ENCODE results near the gene DTNB. TPM values are rescaled to one million over a fixed set of nuclear protein-coding genes. Genes with fewer than 3 reads are reported as not detected.
"Not testable (repeated sequence)": the region's sequence is repeated elsewhere in the genome, so short reads cannot be mapped to it uniquely, and the experiment has no call there.

The DTNB gene
- total RNA-seq, 1 experiment from 2014 or later, result 26.3 TPM

DNA sequence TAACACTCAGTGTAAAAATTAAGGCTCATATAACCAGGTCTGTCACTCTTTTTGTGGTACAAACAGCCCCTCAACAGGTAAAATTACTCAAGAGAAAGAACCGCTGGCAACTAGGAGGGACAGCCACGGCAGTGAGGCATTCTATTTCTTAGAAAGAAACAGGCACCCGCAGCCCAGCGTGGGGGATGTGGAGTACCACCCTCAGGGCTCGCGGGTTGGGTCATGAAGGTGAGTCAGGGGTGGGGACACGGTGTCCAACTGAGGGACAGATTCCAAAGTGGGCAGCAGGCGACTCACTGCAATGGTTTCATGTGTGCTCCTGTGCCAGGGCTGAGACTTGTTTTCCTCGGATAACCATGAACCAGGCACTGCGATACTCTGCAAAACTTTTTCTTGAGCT lies 129.4 kb downstream of the DTNB start:
- ChIA-PET POLR2A (no interaction called here), CTCF (interaction anchor here (0.5 kb wide), 1 partner anchor 282 kb away, joined by 3 read pairs; no protein-coding TSS in a partner anchor)
- Mint-ChIP-seq H3K9me3 (ENCODE audit: unreplicated experiment) (no peaks in the 10 kb centered on the region), H3K27ac (ENCODE audit: low read depth, unreplicated experiment) (no peak overlapping the region), H3K27me3 (ENCODE audit: insufficient read depth, unreplicated experiment) (no peaks in the 10 kb centered on the region), H3K4me3 (ENCODE audit: unreplicated experiment) (no peak overlapping the region), H3K36me3 (ENCODE audit: insufficient read depth, unreplicated experiment) (peaks cover 7% of the 10 kb centered on the region), H3K4me1 (ENCODE audit: insufficient read depth, unreplicated experiment) (peaks cover 7% of the 10 kb centered on the region)
- intact Hi-C loops (cut with micrococcal nuclease), result no loop called here
- BruUV-seq (replicated peaks), result no TSS peak
- TF ChIP-seq, protein P1, sequence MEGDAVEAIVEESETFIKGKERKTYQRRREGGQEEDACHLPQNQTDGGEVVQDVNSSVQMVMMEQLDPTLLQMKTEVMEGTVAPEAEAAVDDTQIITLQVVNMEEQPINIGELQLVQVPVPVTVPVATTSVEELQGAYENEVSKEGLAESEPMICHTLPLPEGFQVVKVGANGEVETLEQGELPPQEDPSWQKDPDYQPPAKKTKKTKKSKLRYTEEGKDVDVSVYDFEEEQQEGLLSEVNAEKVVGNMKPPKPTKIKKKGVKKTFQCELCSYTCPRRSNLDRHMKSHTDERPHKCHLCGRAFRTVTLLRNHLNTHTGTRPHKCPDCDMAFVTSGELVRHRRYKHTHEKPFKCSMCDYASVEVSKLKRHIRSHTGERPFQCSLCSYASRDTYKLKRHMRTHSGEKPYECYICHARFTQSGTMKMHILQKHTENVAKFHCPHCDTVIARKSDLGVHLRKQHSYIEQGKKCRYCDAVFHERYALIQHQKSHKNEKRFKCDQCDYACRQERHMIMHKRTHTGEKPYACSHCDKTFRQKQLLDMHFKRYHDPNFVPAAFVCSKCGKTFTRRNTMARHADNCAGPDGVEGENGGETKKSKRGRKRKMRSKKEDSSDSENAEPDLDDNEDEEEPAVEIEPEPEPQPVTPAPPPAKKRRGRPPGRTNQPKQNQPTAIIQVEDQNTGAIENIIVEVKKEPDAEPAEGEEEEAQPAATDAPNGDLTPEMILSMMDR (IDR thresholded peaks at IDR 0.05; ENCODE audit: unreplicated experiment), result no peak
- DNase-seq (ENCODE audit: unreplicated experiment), result no peak

DNA sequence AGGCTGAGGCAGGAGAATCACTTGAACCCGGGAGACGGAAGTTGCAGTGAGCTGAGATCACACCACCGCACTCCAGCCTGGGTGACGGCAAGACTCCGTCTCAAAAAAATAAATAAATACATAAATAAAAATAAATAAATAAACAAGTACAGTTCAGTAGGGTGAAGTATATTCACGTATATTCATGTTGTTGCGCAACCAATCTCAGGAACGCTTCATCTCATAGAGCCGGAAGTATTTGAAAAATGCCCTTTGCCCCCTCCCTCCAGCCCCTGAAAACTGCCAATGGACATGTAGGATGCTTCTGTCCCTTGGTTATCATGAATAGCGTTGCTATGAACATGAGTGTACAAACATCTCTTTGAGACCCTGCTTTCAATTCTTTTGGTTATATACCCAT lies 132.0 kb downstream of the DTNB start:
- Mint-ChIP-seq H3K4me1 (ENCODE audit: insufficient read depth, unreplicated experiment) (peaks cover 7% of the 10 kb centered on the region), H3K27me3 (ENCODE audit: insufficient read depth, unreplicated experiment) (no peaks in the 10 kb centered on the region), H3K9me3 (ENCODE audit: unreplicated experiment) (no peaks in the 10 kb centered on the region), H3K4me3 (ENCODE audit: unreplicated experiment) (no peak overlapping the region), H3K36me3 (ENCODE audit: insufficient read depth, unreplicated experiment) (peaks cover 7% of the 10 kb centered on the region), H3K27ac (ENCODE audit: low read depth, unreplicated experiment) (no peak overlapping the region)
- intact Hi-C loops (cut with micrococcal nuclease), result no loop called here
- ChIA-PET CTCF (no interaction called here), POLR2A (no interaction called here)
- TF ChIP-seq, protein P1 (IDR thresholded peaks at IDR 0.05; ENCODE audit: unreplicated experiment), result no peak
- BruUV-seq (replicated peaks), result no TSS peak
- no peak for DNase-seq (ENCODE audit: unreplicated experiment)

DNA sequence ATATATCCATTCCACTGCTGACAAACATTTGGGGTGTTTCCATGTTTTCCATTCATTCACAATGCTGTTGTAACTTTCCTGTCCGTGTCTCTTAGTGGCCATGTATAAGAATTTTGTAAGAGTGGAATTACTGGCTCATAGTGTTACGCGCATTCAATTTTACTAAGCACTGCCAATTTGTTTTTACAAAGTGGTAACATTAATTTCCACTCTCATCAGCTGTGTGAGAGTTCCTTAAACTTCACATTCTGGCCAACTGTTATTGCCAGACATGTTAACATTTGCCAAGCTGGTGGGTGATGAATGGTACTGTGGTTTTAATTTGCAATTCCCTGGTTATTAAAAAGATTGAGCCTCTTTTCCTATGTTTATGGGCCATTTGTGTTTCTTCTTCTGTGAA lies 134.2 kb downstream of the DTNB start:
- TF ChIP-seq, protein P1 (IDR thresholded peaks at IDR 0.05; ENCODE audit: unreplicated experiment), result no peak
- H3K36me3 Mint-ChIP-seq (ENCODE audit: insufficient read depth, unreplicated experiment), result peaks cover 7% of the 10 kb centered on the region
- H3K27ac Mint-ChIP-seq (ENCODE audit: low read depth, unreplicated experiment), result no peak overlapping the region
- POLR2A ChIA-PET, result interaction anchor here (0.6 kb wide), 1 partner anchor 21 kb away, joined by 4 read pairs; no protein-coding TSS in a partner anchor
- no peak overlapping the region for H3K4me3 Mint-ChIP-seq (ENCODE audit: unreplicated experiment)
- CTCF ChIA-PET, result interaction anchor here (0.9 to 1.2 kb wide), 2 partner anchors 156 to 160 kb away, joined by 3 read pairs; no protein-coding TSS in a partner anchor
- H3K4me1 Mint-ChIP-seq (ENCODE audit: insufficient read depth, unreplicated experiment), result no peaks in the 10 kb centered on the region
- BruUV-seq (replicated peaks), result no TSS peak
- no peaks in the 10 kb centered on the region for H3K27me3 Mint-ChIP-seq (ENCODE audit: insufficient read depth, unreplicated experiment)
- no peaks in the 10 kb centered on the region for H3K9me3 Mint-ChIP-seq (ENCODE audit: unreplicated experiment)
- intact Hi-C loops (cut with micrococcal nuclease), result no loop called here
- DNase-seq (ENCODE audit: unreplicated experiment), result no peak

DNA sequence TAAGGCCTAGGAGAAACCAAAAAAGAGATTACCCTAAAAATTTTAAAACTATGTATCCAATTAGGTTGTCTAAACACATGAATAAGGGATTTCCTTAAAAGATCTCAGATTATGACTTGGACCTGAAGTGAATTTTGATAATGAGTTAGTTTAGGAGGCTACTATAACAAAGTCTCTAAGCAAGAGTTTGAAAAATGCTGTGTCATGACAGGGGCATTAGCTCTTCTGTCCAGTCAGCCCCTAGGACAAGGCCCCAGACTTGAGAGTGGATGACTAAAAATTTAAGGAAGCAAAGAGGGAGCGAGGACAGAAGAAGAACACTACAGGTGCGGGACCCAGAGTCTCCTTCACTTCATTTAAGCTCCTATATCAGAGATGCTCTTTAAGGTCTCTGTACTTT lies 135.9 kb downstream of the DTNB start:
- CTCF ChIA-PET, result no interaction called here
- Mint-ChIP-seq H3K9me3 (ENCODE audit: unreplicated experiment) (no peaks in the 10 kb centered on the region), H3K36me3 (ENCODE audit: insufficient read depth, unreplicated experiment) (peaks cover 12% of the 10 kb centered on the region), H3K27ac (ENCODE audit: low read depth, unreplicated experiment) (no peak overlapping the region), H3K27me3 (ENCODE audit: insufficient read depth, unreplicated experiment) (no peaks in the 10 kb centered on the region), H3K4me1 (ENCODE audit: insufficient read depth, unreplicated experiment) (no peaks in the 10 kb centered on the region), H3K4me3 (ENCODE audit: unreplicated experiment) (no peak overlapping the region)
- no TSS peak for BruUV-seq (replicated peaks)
- POLR2A ChIA-PET, result no interaction called here
- DNase-seq (ENCODE audit: unreplicated experiment), result no peak
- intact Hi-C loops (cut with micrococcal nuclease), result no loop called here
- TF ChIP-seq, protein P1 (IDR thresholded peaks at IDR 0.05; ENCODE audit: unreplicated experiment), result no peak

DNA sequence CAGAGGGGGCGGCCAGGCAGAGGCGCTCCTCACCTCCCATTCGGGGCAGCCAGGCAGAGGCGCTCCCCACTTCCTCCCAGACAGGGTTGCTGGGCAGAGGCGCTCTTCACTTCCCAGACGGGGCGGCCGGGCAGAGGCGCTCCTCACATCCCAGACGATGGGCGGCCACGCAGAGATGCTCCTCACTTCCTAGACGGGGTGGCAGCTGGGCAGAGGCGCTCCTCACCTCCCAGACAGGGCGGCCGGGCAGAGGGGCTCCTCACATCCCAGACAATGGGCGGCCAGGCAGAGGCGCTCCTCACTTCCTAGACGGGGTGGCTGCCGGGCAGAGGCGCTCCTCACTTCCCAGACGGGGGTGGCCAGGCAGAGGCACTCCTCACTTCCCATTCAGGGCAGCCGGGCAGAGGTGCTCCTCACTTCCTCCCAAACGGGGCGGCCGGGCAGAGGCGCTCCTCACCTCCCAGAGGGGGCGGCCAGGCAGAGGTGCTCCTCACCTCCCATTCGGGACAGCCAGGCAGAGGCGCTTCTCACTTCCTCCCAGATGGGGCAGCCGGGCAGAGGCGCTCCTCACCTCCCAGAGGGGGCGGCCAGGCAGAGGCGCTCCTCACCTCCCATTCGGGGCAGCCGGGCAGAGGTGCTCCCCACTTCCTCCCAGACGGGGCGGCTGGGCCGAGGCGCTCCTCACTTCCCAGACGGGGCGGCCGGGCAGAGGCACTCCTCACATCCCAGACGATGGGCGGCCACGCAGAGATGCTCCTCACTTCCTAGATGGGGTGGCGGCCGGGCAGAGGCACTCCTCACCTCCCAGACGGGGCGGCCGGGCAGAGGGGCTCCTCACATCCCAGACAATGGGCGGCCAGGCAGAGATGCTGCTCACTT lies 137.7 kb downstream of the DTNB start:
- peaks cover 18% of the 10 kb centered on the region for H3K36me3 Mint-ChIP-seq (ENCODE audit: insufficient read depth, unreplicated experiment)
- H3K4me1 Mint-ChIP-seq (ENCODE audit: insufficient read depth, unreplicated experiment); BruUV-seq (replicated peaks); intact Hi-C loops (cut with micrococcal nuclease); POLR2A ChIA-PET; CTCF ChIA-PET; H3K4me3 Mint-ChIP-seq (ENCODE audit: unreplicated experiment); H3K9me3 Mint-ChIP-seq (ENCODE audit: unreplicated experiment); H3K27me3 Mint-ChIP-seq (ENCODE audit: insufficient read depth, unreplicated experiment); H3K27ac Mint-ChIP-seq (ENCODE audit: low read depth, unreplicated experiment); DNase-seq (ENCODE audit: unreplicated experiment): not testable (repeated sequence)

DNA sequence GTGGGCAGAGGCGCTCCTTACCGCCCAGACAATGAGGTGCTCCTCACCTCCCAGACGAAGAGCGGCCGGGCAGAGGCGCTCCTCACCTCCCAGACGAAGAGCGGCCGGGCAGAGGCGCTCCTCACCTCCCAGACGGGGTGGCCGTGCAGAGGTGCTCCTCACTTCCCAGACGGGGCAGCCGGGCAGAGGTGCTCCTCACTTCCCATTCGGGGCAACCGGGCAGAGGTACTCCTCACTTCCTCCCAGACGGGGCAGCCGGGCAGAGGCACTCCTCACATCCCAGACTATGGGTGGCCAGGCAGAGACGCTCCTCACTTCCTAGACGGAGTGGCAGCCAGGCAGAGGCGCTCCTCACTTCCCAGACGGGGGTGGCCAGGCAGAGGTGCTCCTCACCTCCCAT lies 138.4 kb downstream of the DTNB start:
- H3K4me1 Mint-ChIP-seq (ENCODE audit: insufficient read depth, unreplicated experiment); DNase-seq (ENCODE audit: unreplicated experiment); H3K9me3 Mint-ChIP-seq (ENCODE audit: unreplicated experiment); H3K27me3 Mint-ChIP-seq (ENCODE audit: insufficient read depth, unreplicated experiment); intact Hi-C loops (cut with micrococcal nuclease); BruUV-seq (replicated peaks); H3K4me3 Mint-ChIP-seq (ENCODE audit: unreplicated experiment); CTCF ChIA-PET; H3K27ac Mint-ChIP-seq (ENCODE audit: low read depth, unreplicated experiment); POLR2A ChIA-PET: not testable (repeated sequence)
- H3K36me3 Mint-ChIP-seq (ENCODE audit: insufficient read depth, unreplicated experiment), result peaks cover 12% of the 10 kb centered on the region
